Effector CD8-positive, alpha-beta T cell (primary cell): ENCODE results near the gene TMOD3.
"Not testable (repeated sequence)": the region's sequence is repeated elsewhere in the genome, so short reads cannot be mapped to it uniquely, and the experiment has no call there.

Experiments
- DNase-seq: peaks from one replicate; lab custom pipeline; 2025; lab: John Stamatoyannopoulos, UW

The TMOD3 gene

GRCh38 chr15:51864408-51865056 is 35.1 kb downstream of the TMOD3 start:
- no peak for DNase-seq

- no peak for DNase-seq
Measured at GRCh38 chr15:51865317-51865716, 35.9 kb downstream of the TMOD3 start.

GRCh38 chr15:51866161-51866560 is 36.7 kb downstream of the TMOD3 start:
- no peak for DNase-seq

- no peak for DNase-seq
Measured at GRCh38 chr15:51866751-51867150, 37.3 kb downstream of the TMOD3 start.

GRCh38 chr15:51869060-51869421 is 39.6 kb downstream of the TMOD3 start:
- DNase-seq: no peak

- DNase-seq: no peak
Measured at GRCh38 chr15:51870774-51871173, 41.3 kb downstream of the TMOD3 start.

GRCh38 chr15:51874751-51875644 is 45.5 kb downstream of the TMOD3 start:
- DNase-seq: no peak

- no peak for DNase-seq
Measured at GRCh38 chr15:51876169-51876568, 46.7 kb downstream of the TMOD3 start.

- no peak for DNase-seq
Measured at GRCh38 chr15:51878446-51879386, 49.3 kb downstream of the TMOD3 start.

- DNase-seq: no peak
Measured at GRCh38 chr15:51879555-51879954, 50.1 kb downstream of the TMOD3 start.

- no peak for DNase-seq
Measured at GRCh38 chr15:51883271-51883837, 53.9 kb downstream of the TMOD3 start.

GRCh38 chr15:51884041-51884440 is 54.6 kb downstream of the TMOD3 start:
- DNase-seq: no peak

- DNase-seq: no peak
Measured at GRCh38 chr15:51884517-51885236, 55.2 kb downstream of the TMOD3 start.

GRCh38 chr15:51885758-51886157 is 56.3 kb downstream of the TMOD3 start:
- DNase-seq: not testable (repeated sequence)

GRCh38 chr15:51887887-51888592 is 58.6 kb downstream of the TMOD3 start:
- no peak for DNase-seq

GRCh38 chr15:51888593-51889195 is 59.2 kb downstream of the TMOD3 start:
- no peak for DNase-seq

GRCh38 chr15:51889486-51889885 is 60.0 kb downstream of the TMOD3 start:
- no peak for DNase-seq

- DNase-seq: no peak
Measured at GRCh38 chr15:51904421-51904820, 75.0 kb downstream of the TMOD3 start.

- DNase-seq: no peak
Measured at GRCh38 chr15:51904931-51905330, 75.5 kb downstream of the TMOD3 start.
